Measurements from ENCODE around the gene HSPE1. TPM values are rescaled to one million over a fixed set of nuclear protein-coding genes. Genes with fewer than 3 reads are reported as not detected.

HSPE1 gene
- total RNA-seq, 1 experiment from 2014 or later, result 372 TPM

DNA sequence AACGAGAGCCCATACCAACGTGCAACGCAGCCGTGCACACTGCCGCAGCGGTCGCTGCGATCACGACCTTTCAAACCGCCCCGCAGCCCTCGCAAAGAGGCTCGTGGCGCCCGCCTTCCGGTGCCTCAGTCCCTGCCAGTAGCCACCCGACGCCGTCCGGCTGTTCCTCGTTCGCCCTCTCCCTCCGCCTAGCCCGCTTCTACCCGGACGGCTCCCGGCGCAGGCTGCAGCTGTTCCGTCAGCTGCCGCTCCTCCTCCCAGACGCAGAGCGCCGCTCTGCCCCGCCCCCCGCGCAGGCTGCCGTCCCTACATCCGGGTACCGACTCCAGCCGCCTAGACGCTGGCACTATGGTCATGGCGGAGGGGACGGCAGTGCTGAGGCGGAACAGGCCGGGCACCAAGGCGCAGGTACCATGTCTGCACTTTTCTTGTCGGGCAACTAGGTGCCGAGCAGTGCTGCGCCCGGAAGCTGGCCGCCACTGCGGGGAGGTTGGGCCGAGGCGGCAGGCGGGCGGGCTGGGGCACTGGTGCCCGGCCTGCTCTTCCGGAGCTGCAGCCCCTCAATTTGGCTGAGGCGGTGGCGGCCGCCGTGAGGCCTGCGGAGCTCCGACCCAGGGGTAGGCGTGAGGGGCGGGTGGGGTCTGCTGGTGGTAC, 15.7 kb downstream of the HSPE1 start, which contains the start of gene MOB4 (continued):
- TF ChIP-seq, protein P1, sequence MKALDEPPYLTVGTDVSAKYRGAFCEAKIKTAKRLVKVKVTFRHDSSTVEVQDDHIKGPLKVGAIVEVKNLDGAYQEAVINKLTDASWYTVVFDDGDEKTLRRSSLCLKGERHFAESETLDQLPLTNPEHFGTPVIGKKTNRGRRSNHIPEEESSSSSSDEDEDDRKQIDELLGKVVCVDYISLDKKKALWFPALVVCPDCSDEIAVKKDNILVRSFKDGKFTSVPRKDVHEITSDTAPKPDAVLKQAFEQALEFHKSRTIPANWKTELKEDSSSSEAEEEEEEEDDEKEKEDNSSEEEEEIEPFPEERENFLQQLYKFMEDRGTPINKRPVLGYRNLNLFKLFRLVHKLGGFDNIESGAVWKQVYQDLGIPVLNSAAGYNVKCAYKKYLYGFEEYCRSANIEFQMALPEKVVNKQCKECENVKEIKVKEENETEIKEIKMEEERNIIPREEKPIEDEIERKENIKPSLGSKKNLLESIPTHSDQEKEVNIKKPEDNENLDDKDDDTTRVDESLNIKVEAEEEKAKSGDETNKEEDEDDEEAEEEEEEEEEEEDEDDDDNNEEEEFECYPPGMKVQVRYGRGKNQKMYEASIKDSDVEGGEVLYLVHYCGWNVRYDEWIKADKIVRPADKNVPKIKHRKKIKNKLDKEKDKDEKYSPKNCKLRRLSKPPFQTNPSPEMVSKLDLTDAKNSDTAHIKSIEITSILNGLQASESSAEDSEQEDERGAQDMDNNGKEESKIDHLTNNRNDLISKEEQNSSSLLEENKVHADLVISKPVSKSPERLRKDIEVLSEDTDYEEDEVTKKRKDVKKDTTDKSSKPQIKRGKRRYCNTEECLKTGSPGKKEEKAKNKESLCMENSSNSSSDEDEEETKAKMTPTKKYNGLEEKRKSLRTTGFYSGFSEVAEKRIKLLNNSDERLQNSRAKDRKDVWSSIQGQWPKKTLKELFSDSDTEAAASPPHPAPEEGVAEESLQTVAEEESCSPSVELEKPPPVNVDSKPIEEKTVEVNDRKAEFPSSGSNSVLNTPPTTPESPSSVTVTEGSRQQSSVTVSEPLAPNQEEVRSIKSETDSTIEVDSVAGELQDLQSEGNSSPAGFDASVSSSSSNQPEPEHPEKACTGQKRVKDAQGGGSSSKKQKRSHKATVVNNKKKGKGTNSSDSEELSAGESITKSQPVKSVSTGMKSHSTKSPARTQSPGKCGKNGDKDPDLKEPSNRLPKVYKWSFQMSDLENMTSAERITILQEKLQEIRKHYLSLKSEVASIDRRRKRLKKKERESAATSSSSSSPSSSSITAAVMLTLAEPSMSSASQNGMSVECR (CRISPR knock-in tag; IDR thresholded peaks at IDR 0.05; ENCODE audit: borderline replicate concordance), result peak; percentile 73; the same call in 1 of the 2 replicates
- TF ChIP-seq IRF2 (CRISPR knock-in tag; IDR thresholded peaks at IDR 0.05; ENCODE audit: borderline replicate concordance, low read depth) (no peak), NFATC4 (CRISPR knock-in tag; IDR thresholded peaks at IDR 0.05) (no peak), TP53 (CRISPR knock-in tag; IDR thresholded peaks at IDR 0.05) (peak; percentile 90), MXD4 (CRISPR knock-in tag; IDR thresholded peaks at IDR 0.05; ENCODE audit: borderline replicate concordance) (no peak), ZBTB21 (CRISPR knock-in tag; IDR thresholded peaks at IDR 0.05; ENCODE audit: borderline replicate concordance) (peak; percentile 92), GTF2I (CRISPR knock-in tag; conservative IDR thresholded peaks at IDR 0.05) (no peak), ETV6 (CRISPR knock-in tag; IDR thresholded peaks at IDR 0.05) (peak; percentile 97), ZNF121 (CRISPR knock-in tag; IDR thresholded peaks at IDR 0.05) (no peak), GABPB1 (CRISPR knock-in tag; IDR thresholded peaks at IDR 0.05) (peak; percentile 87), ZNF263 (CRISPR knock-in tag; IDR thresholded peaks at IDR 0.05; ENCODE audit: low read depth) (peak; percentile 59; the same call in 1 of the 2 replicates), PRRX2 (CRISPR knock-in tag; IDR thresholded peaks at IDR 0.05) (no peak), NR3C1 (CRISPR knock-in tag; conservative IDR thresholded peaks at IDR 0.05; ENCODE audit: low read depth) (no peak), GRHL2 (CRISPR knock-in tag; IDR thresholded peaks at IDR 0.05; ENCODE audit: insufficient replicate concordance, severe bottlenecking) (no peak), MYBL2 (CRISPR knock-in tag; IDR thresholded peaks at IDR 0.05) (peak; percentile 96), ZNF219 (CRISPR knock-in tag; IDR thresholded peaks at IDR 0.05; ENCODE audit: borderline replicate concordance) (no peak)
- TF ChIP-seq, protein P2, sequence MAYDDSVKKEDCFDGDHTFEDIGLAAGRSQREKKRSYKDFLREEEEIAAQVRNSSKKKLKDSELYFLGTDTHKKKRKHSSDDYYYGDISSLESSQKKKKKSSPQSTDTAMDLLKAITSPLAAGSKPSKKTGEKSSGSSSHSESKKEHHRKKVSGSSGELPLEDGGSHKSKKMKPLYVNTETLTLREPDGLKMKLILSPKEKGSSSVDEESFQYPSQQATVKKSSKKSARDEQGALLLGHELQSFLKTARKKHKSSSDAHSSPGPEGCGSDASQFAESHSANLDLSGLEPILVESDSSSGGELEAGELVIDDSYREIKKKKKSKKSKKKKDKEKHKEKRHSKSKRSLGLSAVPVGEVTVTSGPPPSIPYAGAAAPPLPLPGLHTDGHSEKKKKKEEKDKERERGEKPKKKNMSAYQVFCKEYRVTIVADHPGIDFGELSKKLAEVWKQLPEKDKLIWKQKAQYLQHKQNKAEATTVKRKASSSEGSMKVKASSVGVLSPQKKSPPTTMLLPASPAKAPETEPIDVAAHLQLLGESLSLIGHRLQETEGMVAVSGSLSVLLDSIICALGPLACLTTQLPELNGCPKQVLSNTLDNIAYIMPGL (CRISPR knock-in tag; IDR thresholded peaks at IDR 0.05), result peak; percentile 99
- TF ChIP-seq, protein P3, sequence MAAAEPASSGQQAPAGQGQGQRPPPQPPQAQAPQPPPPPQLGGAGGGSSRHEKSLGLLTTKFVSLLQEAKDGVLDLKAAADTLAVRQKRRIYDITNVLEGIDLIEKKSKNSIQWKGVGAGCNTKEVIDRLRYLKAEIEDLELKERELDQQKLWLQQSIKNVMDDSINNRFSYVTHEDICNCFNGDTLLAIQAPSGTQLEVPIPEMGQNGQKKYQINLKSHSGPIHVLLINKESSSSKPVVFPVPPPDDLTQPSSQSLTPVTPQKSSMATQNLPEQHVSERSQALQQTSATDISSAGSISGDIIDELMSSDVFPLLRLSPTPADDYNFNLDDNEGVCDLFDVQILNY (CRISPR knock-in tag; IDR thresholded peaks at IDR 0.05), result peak; percentile 88
- TF ChIP-seq, protein P4, sequence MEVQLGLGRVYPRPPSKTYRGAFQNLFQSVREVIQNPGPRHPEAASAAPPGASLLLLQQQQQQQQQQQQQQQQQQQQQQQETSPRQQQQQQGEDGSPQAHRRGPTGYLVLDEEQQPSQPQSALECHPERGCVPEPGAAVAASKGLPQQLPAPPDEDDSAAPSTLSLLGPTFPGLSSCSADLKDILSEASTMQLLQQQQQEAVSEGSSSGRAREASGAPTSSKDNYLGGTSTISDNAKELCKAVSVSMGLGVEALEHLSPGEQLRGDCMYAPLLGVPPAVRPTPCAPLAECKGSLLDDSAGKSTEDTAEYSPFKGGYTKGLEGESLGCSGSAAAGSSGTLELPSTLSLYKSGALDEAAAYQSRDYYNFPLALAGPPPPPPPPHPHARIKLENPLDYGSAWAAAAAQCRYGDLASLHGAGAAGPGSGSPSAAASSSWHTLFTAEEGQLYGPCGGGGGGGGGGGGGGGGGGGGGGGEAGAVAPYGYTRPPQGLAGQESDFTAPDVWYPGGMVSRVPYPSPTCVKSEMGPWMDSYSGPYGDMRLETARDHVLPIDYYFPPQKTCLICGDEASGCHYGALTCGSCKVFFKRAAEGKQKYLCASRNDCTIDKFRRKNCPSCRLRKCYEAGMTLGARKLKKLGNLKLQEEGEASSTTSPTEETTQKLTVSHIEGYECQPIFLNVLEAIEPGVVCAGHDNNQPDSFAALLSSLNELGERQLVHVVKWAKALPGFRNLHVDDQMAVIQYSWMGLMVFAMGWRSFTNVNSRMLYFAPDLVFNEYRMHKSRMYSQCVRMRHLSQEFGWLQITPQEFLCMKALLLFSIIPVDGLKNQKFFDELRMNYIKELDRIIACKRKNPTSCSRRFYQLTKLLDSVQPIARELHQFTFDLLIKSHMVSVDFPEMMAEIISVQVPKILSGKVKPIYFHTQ (CRISPR knock-in tag; IDR thresholded peaks at IDR 0.05), result no peak
- TF ChIP-seq, protein P5, sequence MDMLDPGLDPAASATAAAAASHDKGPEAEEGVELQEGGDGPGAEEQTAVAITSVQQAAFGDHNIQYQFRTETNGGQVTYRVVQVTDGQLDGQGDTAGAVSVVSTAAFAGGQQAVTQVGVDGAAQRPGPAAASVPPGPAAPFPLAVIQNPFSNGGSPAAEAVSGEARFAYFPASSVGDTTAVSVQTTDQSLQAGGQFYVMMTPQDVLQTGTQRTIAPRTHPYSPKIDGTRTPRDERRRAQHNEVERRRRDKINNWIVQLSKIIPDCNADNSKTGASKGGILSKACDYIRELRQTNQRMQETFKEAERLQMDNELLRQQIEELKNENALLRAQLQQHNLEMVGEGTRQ (CRISPR knock-in tag; IDR thresholded peaks at IDR 0.05), result peak; percentile 69
- TF ChIP-seq, protein P6, sequence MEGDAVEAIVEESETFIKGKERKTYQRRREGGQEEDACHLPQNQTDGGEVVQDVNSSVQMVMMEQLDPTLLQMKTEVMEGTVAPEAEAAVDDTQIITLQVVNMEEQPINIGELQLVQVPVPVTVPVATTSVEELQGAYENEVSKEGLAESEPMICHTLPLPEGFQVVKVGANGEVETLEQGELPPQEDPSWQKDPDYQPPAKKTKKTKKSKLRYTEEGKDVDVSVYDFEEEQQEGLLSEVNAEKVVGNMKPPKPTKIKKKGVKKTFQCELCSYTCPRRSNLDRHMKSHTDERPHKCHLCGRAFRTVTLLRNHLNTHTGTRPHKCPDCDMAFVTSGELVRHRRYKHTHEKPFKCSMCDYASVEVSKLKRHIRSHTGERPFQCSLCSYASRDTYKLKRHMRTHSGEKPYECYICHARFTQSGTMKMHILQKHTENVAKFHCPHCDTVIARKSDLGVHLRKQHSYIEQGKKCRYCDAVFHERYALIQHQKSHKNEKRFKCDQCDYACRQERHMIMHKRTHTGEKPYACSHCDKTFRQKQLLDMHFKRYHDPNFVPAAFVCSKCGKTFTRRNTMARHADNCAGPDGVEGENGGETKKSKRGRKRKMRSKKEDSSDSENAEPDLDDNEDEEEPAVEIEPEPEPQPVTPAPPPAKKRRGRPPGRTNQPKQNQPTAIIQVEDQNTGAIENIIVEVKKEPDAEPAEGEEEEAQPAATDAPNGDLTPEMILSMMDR (IDR thresholded peaks at IDR 0.05), result no peak
- TF ChIP-seq, protein P7, sequence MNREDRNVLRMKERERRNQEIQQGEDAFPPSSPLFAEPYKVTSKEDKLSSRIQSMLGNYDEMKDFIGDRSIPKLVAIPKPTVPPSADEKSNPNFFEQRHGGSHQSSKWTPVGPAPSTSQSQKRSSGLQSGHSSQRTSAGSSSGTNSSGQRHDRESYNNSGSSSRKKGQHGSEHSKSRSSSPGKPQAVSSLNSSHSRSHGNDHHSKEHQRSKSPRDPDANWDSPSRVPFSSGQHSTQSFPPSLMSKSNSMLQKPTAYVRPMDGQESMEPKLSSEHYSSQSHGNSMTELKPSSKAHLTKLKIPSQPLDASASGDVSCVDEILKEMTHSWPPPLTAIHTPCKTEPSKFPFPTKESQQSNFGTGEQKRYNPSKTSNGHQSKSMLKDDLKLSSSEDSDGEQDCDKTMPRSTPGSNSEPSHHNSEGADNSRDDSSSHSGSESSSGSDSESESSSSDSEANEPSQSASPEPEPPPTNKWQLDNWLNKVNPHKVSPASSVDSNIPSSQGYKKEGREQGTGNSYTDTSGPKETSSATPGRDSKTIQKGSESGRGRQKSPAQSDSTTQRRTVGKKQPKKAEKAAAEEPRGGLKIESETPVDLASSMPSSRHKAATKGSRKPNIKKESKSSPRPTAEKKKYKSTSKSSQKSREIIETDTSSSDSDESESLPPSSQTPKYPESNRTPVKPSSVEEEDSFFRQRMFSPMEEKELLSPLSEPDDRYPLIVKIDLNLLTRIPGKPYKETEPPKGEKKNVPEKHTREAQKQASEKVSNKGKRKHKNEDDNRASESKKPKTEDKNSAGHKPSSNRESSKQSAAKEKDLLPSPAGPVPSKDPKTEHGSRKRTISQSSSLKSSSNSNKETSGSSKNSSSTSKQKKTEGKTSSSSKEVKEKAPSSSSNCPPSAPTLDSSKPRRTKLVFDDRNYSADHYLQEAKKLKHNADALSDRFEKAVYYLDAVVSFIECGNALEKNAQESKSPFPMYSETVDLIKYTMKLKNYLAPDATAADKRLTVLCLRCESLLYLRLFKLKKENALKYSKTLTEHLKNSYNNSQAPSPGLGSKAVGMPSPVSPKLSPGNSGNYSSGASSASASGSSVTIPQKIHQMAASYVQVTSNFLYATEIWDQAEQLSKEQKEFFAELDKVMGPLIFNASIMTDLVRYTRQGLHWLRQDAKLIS (CRISPR knock-in tag; IDR thresholded peaks at IDR 0.05; ENCODE audit: borderline replicate concordance), result peak; percentile 88; the same call in 1 of the 2 replicates
